Tibial nerve (tissue), 4 donors: ENCODE data around the gene TMA7. TPM values are rescaled to one million over a fixed set of nuclear protein-coding genes. Genes with fewer than 3 reads are reported as not detected.

Experiments
- DNase-seq, 2 donors: peaks; one replicate each; pipeline ENCODE4 v3.0.0-alpha.2; 2019; ENCODE audit warnings: low spot score in 2 of 2
- H3K27ac ChIP-seq, 4 donors: fragments of 200-600 bp; sonication (generic) in 3 of 4; one replicate each; pipeline ENCODE4 v1.5.1; 2017 to 2019; ENCODE audit warnings: mild to moderate bottlenecking in 1 of 4
- H3K27me3 ChIP-seq, 2 donors: fragments of 200-600 bp; sonication (generic) in 1 of 2; one replicate each; pipeline versions ENCODE4 v1.5.1 to v1.6.0; 2017 to 2019
- H3K36me3 ChIP-seq, 3 donors: fragments of 200-600 bp; sonication (generic); one replicate each; pipeline ENCODE4 v1.5.1; 2018 to 2019
- H3K4me1 ChIP-seq, 4 donors: fragments of 200-600 bp; sonication (generic) in 3 of 4; one replicate each; pipeline ENCODE4 v1.5.1; 2017 to 2019
- H3K4me3 ChIP-seq, 4 donors: fragments of 200-600 bp; sonication (generic) in 3 of 4; one replicate each; pipeline ENCODE4 v1.5.1; 2017 to 2019; ENCODE audit warnings: mild to moderate bottlenecking in 1 of 4, moderate library complexity in 1 of 4
- H3K9me3 ChIP-seq, 4 donors: fragments of 200-600 bp; sonication (generic) in 3 of 4; one replicate each; pipeline ENCODE4 v1.5.1; 2017 to 2019
- CTCF ChIP-seq, 5 experiments: fragments of 200-600 bp in 3 of 5; fragments of 450-650 bp in 2 of 5; sonication (generic) in 3 of 5; IDR thresholded peaks; one replicate each; pipeline ENCODE4 v1.5.1; 2016 to 2019; ENCODE audit warnings: antibody characterized with exemption in 5 of 5, mild to moderate bottlenecking in 3 of 5, moderate library complexity in 2 of 5
- EP300 ChIP-seq, 2 donors: sonication (generic); formaldehyde crosslinking; IDR thresholded peaks; one replicate each; pipeline ENCODE4 v1.6.1; 2017; ENCODE audit warnings: antibody characterized with exemption in 2 of 2, mild to moderate bottlenecking in 1 of 2
- POLR2A ChIP-seq, 2 donors: fragments of 450-650 bp; IDR thresholded peaks; one replicate each; pipeline ENCODE4 v1.6.1; 2017; ENCODE audit warnings: antibody characterized with exemption in 2 of 2, mild to moderate bottlenecking in 2 of 2, moderate library complexity in 2 of 2
- WGBS, 2 donors: methylation state at CpG; one replicate each; pipeline ENCODE4 v1.1.5; 2018; 5-methylcytosine and 5-hydroxymethylcytosine counted together
- total RNA-seq, 4 donors: library from RNA; depleted of rRNA; stranded (reverse); fragments of >200 nt; gene quantifications; one replicate each; pipeline ENCODE4 v1.1.0, GENCODE V29; 2016

The TMA7 gene
- total RNA-seq, 4 donors from 2014 or later = 212 to 380 (median 291) TPM

DNA sequence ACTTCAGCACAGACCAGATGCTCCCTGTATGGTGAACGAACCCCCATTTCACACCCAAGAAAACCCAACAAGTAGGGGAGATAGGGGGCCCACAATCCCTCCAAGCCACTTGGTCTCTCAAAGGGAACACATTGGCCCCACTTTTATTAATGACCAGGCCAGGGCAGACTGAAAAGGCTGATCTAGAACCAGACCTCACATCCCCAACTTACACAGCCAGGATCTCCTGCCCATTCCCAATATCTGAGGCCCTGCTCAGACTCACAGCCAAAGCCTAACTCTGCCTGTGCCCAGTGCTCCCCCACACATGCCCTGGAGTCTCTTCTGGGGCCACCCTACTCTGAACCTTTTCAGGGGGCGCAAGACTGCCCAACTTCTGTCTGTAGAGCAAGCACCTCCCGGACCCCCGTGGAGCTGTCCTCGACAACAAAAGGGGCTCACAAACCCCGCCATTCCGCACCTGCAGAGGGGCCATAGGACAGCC lies 11.9 kb upstream of the TMA7 start:
- H3K27me3 ChIP-seq = no peaks in the 10 kb centered on the region
- TF ChIP-seq EP300 (IDR thresholded peaks at IDR 0.05) (no peak), POLR2A (IDR thresholded peaks at IDR 0.05) (no peak), CTCF (IDR thresholded peaks at IDR 0.05) (no peak)
- 79 to 81% methylated on average over 4 to 7 of the region's 7 CpGs for WGBS, 2 donors
- H3K27ac ChIP-seq = peak overlapping the region; percentile 95 to 98 (median 96)
- H3K36me3 ChIP-seq = peaks cover 0 to 21% (median 7%) of the 10 kb centered on the region in 3 donors
- H3K4me1 ChIP-seq = peaks cover 0 to 89% (median 44%) of the 10 kb centered on the region in 4 donors
- no peak for DNase-seq
- H3K4me3 ChIP-seq = peak overlapping the region; percentile 74 to 87 (median 80)
- H3K9me3 ChIP-seq = no peaks in the 10 kb centered on the region

DNA sequence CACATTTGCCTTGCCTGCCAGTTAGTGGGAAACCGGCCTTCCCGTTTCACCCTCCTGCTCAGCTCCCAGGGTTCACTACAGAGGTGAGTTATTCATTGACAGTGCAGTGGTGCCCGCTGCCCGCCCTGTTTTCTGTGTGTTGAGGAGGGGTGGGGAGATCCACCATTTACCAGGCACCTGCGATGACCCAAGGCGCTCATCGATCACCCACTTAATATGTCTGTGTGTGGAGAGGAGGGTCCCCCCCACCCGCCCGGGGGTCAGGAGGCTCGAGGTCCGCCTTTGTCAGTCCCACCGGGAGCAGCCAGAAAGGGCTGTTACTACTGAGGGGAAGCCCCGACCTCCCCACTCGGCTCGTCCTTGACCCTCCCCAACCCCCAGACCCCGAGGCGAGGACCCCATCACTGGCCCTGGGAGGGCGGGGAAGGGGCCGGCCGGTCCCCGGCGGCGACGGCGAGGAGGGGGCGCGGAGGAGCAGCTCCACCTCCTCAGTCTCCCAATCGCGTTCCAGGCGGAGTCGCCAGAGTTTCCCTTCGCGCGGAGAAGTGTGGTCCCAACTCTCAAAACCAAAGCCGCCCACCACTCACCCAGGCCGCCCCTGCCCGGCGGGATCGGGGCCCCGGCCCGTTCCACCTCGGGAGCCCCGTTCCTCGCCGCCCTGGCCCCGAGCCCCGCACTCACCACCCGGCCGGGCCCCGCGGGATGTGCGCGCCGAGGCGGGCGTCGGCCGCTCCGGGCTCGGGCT lies 11.3 kb upstream of the TMA7 start:
- no peaks in the 10 kb centered on the region for H3K27me3 ChIP-seq
- H3K4me1 ChIP-seq = peaks cover 0 to 87% (median 44%) of the 10 kb centered on the region in 4 donors
- peak in 1 of 2 donors; percentile 57 for DNase-seq
- peaks cover 0 to 19% (median 4%) of the 10 kb centered on the region in 3 donors for H3K36me3 ChIP-seq
- H3K27ac ChIP-seq = peak overlapping the region; percentile 95 to 98 (median 96)
- TF ChIP-seq CTCF (IDR thresholded peaks at IDR 0.05) (no peak), POLR2A (IDR thresholded peaks at IDR 0.05) (peak; percentile 46 to 76), EP300 (IDR thresholded peaks at IDR 0.05) (peak in 1 of 2 donors; percentile 69)
- WGBS, 2 donors = 5 to 20% methylated on average over 7 to 33 of the region's 60 CpGs
- peak overlapping the region; percentile 74 to 87 (median 80) for H3K4me3 ChIP-seq
- no peaks in the 10 kb centered on the region for H3K9me3 ChIP-seq

DNA sequence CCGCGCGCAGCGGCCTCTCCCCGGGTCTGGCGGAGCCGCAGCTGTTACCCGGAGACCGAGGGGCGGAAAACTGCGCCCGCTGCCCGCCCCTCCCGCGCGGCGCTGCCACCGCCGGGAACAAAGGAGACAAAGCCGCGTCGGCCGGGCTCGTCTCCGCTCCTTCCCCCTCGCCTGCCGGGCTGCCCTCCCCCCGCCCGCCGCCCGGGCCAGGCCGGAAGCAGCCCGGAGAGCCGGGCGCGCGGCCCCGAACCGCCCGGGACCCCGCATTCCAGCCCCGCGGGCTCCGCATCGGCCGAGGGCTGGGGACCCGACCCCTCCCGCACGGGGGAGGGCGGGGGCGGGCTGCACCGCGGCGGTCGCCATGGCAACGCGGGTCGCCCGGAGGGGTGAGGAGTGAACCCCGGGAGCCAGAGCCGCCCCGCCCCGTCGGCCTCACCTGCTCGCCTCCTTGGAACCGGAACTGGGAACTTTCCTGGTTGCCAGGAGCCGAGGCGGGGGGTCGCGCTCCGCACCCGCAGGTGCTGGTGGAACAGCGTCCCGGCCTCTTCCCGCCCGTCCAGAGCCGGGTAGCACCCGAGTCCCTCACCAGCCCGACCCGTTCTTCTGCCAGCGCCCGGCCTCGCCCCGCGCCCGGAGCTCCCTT lies 10.6 kb upstream of the TMA7 start:
- peak overlapping the region; percentile 95 to 98 (median 96) for H3K27ac ChIP-seq
- H3K36me3 ChIP-seq = peaks cover 0 to 17% (median 4%) of the 10 kb centered on the region in 3 donors
- 0 to 1% methylated on average over 21 to 22 of the region's 86 CpGs for WGBS, 2 donors
- peak overlapping the region; percentile 74 to 87 (median 80) for H3K4me3 ChIP-seq
- TF ChIP-seq CTCF (IDR thresholded peaks at IDR 0.05) (peak in 2 of 5 experiments; percentile 19 to 25), EP300 (IDR thresholded peaks at IDR 0.05) (no peak), POLR2A (IDR thresholded peaks at IDR 0.05) (peak in 1 of 2 donors; percentile 19)
- no peaks in the 10 kb centered on the region for H3K9me3 ChIP-seq
- no peak for DNase-seq
- H3K4me1 ChIP-seq = peaks cover 0 to 87% (median 43%) of the 10 kb centered on the region in 4 donors
- no peaks in the 10 kb centered on the region for H3K27me3 ChIP-seq

DNA sequence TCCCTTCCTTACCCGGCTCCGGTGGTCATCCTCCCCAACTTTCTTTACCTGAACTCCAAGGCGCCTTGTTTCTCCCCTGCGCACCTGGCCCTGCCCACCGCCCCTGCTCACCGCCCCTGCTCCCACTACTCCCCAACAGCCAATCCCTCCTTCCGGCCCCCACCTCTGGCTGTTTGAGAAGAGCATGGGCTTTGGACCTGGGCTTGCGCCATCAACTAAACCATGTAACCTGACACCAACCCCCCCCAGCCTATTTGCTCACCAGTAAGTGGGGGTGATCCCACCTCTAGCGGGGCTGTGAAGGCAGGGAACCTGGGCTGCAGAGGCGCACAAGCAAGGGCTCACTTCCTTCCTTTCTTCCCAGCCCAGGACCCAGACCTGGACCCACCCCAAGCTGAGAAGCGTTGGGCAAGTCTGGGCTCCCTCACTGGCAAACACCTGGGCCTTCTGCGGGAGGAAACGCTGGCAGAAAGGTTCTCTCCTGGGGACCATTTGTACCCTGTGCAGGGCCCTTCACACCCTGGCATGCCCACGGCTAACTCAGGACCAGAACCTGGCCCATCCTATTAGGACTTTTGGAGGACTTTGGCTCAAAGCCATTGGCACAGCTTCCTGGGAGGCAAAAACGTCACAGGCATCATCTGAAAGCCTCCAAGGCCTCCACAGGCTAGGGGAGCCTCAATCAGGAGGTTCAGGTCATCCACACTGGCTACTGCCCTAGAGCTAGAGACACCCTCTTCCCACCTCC lies 9.9 kb upstream of the TMA7 start, which contains the start of gene PLXNB1:
PLXNB1 (minus strand) TSS at position 127 of the 748 bp plus-strand sequence. CDS start 5,475 bp downstream, outside the sequence.
- WGBS, 2 donors = 20 to 21% methylated on average over 10 to 15 of the region's 15 CpGs
- H3K4me1 ChIP-seq = peaks cover 0 to 86% (median 41%) of the 10 kb centered on the region in 4 donors

More for the DNA sequence above, 9.9 kb upstream of the TMA7 start, which contains the start of gene PLXNB1:
- H3K27me3 ChIP-seq = no peaks in the 10 kb centered on the region
- peak within 1 kb of the TSS; percentile 95 to 98 (median 96) for H3K27ac ChIP-seq
- peak; percentile 61 to 82 for DNase-seq
- peaks cover 0 to 17% (median 4%) of the 10 kb centered on the region in 3 donors for H3K36me3 ChIP-seq
- H3K4me3 ChIP-seq = peak within 1 kb of the TSS; percentile 74 to 87 (median 80)
- TF ChIP-seq POLR2A (IDR thresholded peaks at IDR 0.05) (peak in 1 of 2 donors; percentile 41), EP300 (IDR thresholded peaks at IDR 0.05) (peak in 1 of 2 donors; percentile 6), CTCF (IDR thresholded peaks at IDR 0.05) (no peak)
- no peaks in the 10 kb centered on the region for H3K9me3 ChIP-seq
